Measurements from ENCODE around the gene CHL1.

DNA sequence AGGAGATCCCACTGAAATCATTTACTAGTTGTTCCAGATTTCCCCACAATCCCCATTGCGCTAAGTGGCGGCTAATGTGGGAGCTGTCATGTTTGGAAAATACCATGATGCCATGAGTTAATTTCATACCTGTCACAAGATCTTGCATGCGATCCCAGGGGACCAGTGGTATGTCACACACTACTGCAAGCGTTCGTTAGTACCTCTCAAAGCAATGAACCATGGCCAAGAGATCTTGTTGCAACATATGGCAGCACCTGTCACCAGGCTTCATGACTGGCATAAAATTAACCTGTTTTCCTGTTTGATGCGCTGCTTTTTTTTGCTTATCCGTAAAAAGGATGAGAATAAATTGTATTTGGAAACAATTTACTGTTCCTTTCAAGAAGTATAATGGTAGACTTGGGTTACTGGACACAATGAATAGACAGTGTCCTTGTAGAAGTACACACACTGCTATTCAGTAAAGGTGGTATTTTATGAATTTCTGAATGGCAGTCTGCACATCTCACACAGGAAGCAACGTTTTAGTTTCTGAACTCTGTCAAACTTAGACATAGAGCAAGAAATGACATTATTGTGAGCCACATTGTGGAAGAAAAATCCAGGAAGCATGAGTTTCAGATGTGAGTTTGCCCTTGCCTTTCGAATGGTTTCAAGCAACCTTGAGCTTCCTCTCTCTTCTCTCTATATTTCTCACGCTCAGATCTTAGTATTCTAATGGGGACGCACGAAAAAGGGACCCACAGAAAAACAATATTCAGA is 81.9 kb downstream of the CHL1 start:
- TF ChIP-seq GATA3 (IDR thresholded peaks at IDR 0.05; ENCODE audit: low read depth, low read length) = no peak
- no peak for TF ChIP-seq GATA2 (IDR thresholded peaks at IDR 0.05; ENCODE audit: low read depth, low read length)
